Measurements from ENCODE around the gene CTDP1. TPM values are rescaled to one million over a fixed set of nuclear protein-coding genes. Genes with fewer than 3 reads are reported as not detected.

CTDP1 gene
- total and polyA plus RNA-seq, 9 of the 15 experiments (the other 6 are each of a cell fraction or from before 2014, with no cell fraction given) = 0.07 to 19.2 (median 4.0) TPM

GRCh38 chr18:79784071-79784913 lies 104.7 kb downstream of the CTDP1 start (continued):
- TF ChIP-seq ATF3 (IDR thresholded peaks at IDR 0.05) (peak; percentile 70), ATF3 (CRISPR knock-in tag; conservative IDR thresholded peaks at IDR 0.05) (no peak), NCOA1 (IDR thresholded peaks at IDR 0.05; ENCODE audit: low read depth) (peak; percentile 55; the same call in 1 of the 2 replicates), ZNF561 (CRISPR knock-in tag; conservative IDR thresholded peaks at IDR 0.05) (no peak)

- ChIA-PET CTCF (ENCODE audit: low intra/inter-chr PET ratio) (no interaction called here), POLR2A (interaction anchor here (0.6 kb wide), 1 partner anchor 18 kb away, joined by 3 read pairs; no protein-coding TSS in a partner anchor)
- DNase-seq (ENCODE audit: extremely low read depth in 1 of 4, low spot score in 3 of 4) (no peak), FAIRE-seq (no peak), ATAC-seq (no peak)
- Histone ChIP-seq H3K9me3 (replicated peaks; ENCODE audit: control insufficient read depth, insufficient read depth, low read depth, low read length) (no peaks in the 10 kb centered on the region), H4K20me1 (replicated peaks; ENCODE audit: control insufficient read depth, insufficient read depth, low read length) (no peaks in the 10 kb centered on the region), H3K27ac (ENCODE audit: extremely low read depth, low read depth, low read length) (no peak overlapping the region), H2AFZ (ENCODE audit: low read depth, low read length) (no peak overlapping the region), H3K4me3 (no peak overlapping the region), H3K27me3 (ENCODE audit: control insufficient read depth in 2 of 2, insufficient read depth in 2 of 2, low read length in 2 of 2) (peaks cover 12 to 71% of the 10 kb centered on the region in 2 experiments; a peak in 4 of 5 replicates), H3K4me1 (replicated peaks in 1 of 2; ENCODE audit: control insufficient read depth in 2 of 2, insufficient read depth in 2 of 2, low read length in 2 of 2) (no peaks in the 10 kb centered on the region; a peak in 2 of 5 replicates), H3K4me2 (ENCODE audit: insufficient read depth, low read length) (no peak overlapping the region), H3K9me1 (ENCODE audit: control insufficient read depth, insufficient read depth, low read length) (no peaks in the 10 kb centered on the region), H3K79me2 (ENCODE audit: control insufficient read depth, insufficient read depth, low read length) (no peaks in the 10 kb centered on the region), H3K9ac (ENCODE audit: insufficient read depth in 1 of 2, low read depth in 2 of 2, low read length in 2 of 2) (no peak overlapping the region), H3K36me3 (ENCODE audit: control insufficient read depth, insufficient read depth, low read length) (no peaks in the 10 kb centered on the region)
- intact Hi-C loops (cut with micrococcal nuclease) = no loop called here
- 9% methylated on average over 21 of the region's 32 CpGs for WGBS (ENCODE audit: insufficient coverage, low coverage, missing lambda C conversion rate)
- in situ Hi-C loops (cut with MboI) = no loop called here
- no TSS peak for BruUV-seq (replicated peaks)
- no peak for TF ChIP-seq CTCFL (IDR thresholded peaks at IDR 0.05; ENCODE audit: borderline replicate concordance, insufficient read depth, low read depth, low read length, poor library complexity, severe bottlenecking)
- no peak for TF ChIP-seq NCOA6 (IDR thresholded peaks at IDR 0.05)
- TF ChIP-seq IRF1 (CRISPR knock-in tag; IDR thresholded peaks at IDR 0.05; ENCODE audit: borderline replicate concordance) = no peak
- TF ChIP-seq MCM7 (IDR thresholded peaks at IDR 0.05) = no peak
- TF ChIP-seq CCAR2 (IDR thresholded peaks at IDR 0.05; ENCODE audit: low read depth, low read length) = no peak
- no peak for TF ChIP-seq U2AF1 (optimal IDR thresholded peaks at IDR 0.05; ENCODE audit: low read depth, low read length)
- TF ChIP-seq ZNF24 (IDR thresholded peaks at IDR 0.05) = no peak
- TF ChIP-seq POLR2A (conservative IDR thresholded peaks at IDR 0.05) = no peak
- TF ChIP-seq NR1H2 (CRISPR knock-in tag; IDR thresholded peaks at IDR 0.05) = no peak
- no peak for TF ChIP-seq CEBPB (tag; IDR thresholded peaks at IDR 0.05)
- TF ChIP-seq ZC3H4 (CRISPR knock-in tag; IDR thresholded peaks at IDR 0.05; ENCODE audit: borderline replicate concordance) = no peak
- no peak for TF ChIP-seq SNRNP70 (optimal IDR thresholded peaks at IDR 0.05; ENCODE audit: low read depth, low read length)
Observed at GRCh38 chr18:79784965-79785770, 105.6 kb downstream of the CTDP1 start.
